Kidney glomerular epithelial cell (primary cell): ENCODE measurements around the gene PBX3.

Source experiments
- DNase-seq: peaks from one replicate; lab custom pipeline; 2025; lab: John Stamatoyannopoulos, UW

Gene PBX3

GRCh38 chr9:125997196-125997823, 250.1 kb downstream of the PBX3 start:
- no peak for DNase-seq

- DNase-seq: no peak
Measured at GRCh38 chr9:125998837-125999503, 251.8 kb downstream of the PBX3 start.

- DNase-seq: no peak
Measured at GRCh38 chr9:125999504-125999881, 252.3 kb downstream of the PBX3 start.

DNA sequence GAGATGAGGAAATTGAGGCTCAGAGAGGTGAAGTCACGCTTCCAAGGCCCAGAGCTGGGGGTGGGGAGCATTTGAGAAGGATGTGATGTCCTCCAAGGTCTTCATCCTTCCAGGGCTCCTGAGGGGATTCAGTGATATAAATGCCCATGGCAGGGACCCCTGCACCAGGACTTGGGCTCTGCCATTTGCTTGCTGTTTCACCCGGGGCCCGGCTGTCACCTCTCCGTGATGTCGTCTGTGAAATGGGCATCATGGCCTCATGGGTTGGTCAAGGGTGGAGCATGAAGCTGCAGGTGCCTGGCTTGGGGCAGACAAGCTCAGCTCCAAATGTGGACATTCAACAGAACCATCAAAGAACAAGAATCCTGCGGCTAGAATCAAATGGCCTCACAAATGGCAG, 253.1 kb downstream of the PBX3 start:
- no peak for DNase-seq

DNA sequence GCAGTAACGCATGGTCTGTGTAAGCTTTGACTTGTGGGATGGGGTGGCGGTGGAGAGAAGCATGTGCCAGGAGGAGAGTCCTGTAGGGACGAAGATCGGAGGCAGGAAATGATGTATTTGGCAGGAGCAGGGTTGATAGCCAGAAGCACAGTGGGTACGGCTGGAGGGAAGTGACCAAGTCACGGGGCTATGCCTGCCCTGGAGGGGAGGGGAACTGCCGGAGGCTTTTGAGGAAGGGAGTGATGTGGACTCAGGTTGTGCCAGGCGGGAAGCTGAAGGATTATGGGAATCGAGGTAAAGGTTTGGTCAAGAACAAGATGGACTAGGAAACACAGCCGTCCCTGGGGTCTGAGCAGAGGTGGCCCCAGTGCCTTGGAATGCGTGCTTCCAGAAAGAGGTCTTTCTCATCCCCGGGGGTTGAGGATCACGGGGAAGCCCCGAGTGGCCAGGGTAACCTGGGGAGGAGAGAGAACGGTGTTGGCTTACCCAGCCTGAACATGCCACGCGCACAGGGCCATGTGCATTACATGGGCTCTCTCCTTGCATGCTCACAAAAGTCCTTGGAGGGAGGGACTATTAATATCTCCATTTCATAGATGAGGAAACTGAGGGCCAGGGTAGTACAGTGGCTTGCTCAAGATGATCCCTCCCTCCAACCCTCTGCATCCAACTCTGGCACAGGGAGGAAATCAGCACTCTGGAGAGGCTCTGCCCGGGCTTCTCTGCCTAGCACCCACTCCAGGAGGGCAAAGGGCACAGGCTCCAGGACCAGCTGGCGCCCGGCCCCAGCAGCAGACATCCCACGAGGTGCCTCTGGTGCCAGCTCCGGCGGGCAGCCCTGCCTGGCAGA, 253.8 kb downstream of the PBX3 start:
- DNase-seq: no peak

DNA sequence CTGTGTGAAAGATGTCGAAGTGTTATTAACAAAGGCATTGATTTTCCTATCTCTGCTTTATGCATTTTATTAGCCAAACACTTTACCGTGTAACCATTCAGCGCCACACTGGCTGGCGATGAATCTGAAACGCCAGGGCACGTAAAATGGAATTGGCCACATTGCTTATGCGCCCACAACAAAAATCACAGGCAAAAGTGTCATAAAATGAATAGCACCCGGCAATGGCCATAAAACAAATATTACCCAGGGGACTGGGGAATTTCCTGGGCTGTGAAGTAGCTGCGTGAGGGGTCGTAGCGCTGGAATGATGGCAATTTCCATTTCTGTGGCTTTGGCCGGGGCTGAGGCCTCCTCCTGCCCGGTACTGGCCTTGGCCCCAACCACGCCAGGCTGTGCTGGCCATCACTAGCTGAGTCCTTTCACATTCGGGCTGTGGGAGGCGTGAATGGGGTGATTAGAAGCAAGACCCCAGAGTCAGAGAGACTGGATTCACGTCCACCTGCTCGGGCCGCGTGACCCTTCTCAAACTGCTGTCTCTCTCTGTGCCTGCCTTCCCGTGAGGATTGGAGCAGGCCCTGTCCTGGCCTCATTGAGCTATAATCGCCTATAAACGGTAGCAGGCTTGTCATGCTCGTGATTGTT, 254.5 kb downstream of the PBX3 start:
- no peak for DNase-seq

- no peak for DNase-seq
Measured at GRCh38 chr9:126002476-126003350, 255.5 kb downstream of the PBX3 start.

DNA sequence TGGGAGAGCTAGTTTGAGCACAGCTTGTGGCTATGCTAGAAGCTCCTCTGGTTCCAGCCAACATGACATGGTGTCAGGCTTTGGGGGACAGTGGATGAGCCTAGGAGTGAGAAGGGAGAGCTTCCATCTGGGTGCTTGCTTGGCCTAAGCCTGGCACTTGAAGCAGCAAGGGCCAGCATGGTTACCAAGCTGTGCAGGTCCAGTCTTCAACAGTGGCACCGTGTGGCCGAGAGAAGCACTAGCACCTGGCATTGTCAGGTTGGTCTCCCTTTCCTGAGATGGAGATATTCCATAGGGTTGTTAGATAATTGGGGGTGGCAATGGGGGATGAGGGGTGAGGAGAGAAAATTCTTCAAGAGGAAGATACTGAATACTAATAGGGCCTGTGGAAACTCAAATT, 261.9 kb downstream of the PBX3 start:
- DNase-seq: no peak

DNA sequence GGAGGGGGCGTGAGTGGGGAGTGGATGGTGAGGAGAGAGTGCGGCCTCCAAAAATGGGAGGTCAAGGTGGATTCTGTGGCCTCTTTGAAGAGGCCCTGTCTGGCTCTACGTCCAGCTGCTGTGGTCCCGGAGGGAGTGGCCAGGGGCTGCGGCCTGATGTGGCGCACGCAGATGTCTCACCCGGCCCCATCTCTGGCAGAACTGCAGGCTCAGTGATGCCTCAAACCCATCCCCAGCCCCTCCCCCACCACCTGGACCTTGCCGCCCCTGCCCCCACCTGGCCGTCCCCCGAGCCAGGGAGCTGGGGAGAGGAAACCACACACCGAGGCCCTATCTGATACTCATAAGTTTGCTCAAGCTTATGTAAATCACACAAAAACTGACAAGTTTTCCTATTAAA, 267.6 kb downstream of the PBX3 start:
- no peak for DNase-seq

DNA sequence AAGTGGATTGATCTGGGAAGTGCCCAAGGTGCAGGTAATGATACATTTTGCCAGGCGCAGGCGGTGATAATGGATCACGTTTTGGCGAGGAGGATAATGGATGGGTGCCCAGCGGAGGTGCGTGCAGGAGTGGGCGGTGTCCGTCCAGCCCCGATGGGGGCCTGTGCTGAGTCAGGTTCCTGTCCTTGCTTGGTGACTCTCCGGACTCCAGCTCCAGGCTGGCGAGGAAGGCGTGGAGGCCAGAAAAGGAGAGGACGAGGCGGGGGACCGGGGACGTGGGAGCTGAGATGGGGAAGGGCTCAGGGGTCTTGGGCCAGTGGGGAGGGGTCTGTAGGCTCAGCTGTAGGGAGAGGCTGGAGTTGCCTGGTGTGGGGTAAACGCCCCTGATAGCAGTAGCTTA, 268.3 kb downstream of the PBX3 start:
- no peak for DNase-seq

- no peak for DNase-seq
Measured at GRCh38 chr9:126016579-126017290, 269.6 kb downstream of the PBX3 start.
